Measurements from ENCODE around the gene PSENEN. TPM values are rescaled to one million over a fixed set of nuclear protein-coding genes. Genes with fewer than 3 reads are reported as not detected.

PSENEN gene
- total and polyA plus RNA-seq, 9 of the 15 experiments (the other 6 are each of a cell fraction or from before 2014, with no cell fraction given), result 34.5 to 299 (median 61.1) TPM

DNA sequence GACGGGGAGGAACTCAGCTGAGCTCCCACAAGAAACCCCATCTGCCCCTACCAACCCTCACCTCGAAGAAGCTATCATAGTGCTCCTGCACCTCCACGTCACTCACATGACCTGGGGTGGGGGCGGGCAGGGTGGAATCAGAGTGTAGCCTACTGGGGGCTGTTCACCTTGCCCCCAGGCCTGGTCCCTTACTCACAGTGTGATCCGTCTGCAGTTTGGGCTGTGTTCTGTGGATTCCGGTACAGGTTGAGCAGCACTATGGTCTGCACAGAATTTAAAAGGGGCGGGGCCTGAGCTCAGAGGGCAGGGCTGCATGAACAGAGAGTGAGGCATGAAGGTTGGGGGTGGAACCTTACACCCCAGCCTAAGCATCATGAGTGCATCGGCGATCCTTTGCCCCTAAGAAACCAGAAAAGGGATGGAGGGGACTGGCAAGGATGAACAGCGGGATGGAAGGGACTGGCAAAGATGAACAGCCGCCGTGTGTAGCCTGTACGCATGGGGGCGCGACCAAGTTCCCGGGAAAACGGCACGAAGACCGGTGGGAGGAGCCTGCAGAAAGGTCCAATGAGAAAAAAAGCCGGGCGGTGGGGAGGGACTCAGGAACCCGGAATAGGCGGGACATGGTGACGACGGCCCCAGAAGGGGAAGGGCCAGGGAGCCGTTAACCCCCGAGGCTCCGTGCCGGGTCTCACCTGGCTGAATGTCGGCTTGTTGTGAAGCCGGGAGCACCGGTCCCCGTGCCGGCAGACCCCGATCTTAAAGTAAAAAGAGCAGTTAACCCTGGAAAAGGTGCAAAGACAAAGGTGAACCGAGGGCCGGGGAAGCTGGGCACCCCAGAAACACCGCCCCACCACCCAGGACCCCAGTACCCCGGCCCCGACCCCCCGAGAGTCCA, 772 bp upstream of the PSENEN start (continued):
- TF ChIP-seq, protein P1, sequence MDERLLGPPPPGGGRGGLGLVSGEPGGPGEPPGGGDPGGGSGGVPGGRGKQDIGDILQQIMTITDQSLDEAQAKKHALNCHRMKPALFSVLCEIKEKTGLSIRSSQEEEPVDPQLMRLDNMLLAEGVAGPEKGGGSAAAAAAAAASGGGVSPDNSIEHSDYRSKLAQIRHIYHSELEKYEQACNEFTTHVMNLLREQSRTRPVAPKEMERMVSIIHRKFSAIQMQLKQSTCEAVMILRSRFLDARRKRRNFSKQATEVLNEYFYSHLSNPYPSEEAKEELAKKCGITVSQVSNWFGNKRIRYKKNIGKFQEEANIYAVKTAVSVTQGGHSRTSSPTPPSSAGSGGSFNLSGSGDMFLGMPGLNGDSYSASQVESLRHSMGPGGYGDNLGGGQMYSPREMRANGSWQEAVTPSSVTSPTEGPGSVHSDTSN (CRISPR knock-in tag; IDR thresholded peaks at IDR 0.05; ENCODE audit: low read depth), result no peak
- TF ChIP-seq, protein P1 (tag; conservative IDR thresholded peaks at IDR 0.05; ENCODE audit: low read depth), result no peak
- peak; percentile 71 for TF ChIP-seq SAP30 (IDR thresholded peaks at IDR 0.05; ENCODE audit: borderline replicate concordance, insufficient read depth, low read depth, low read length, poor library complexity, severe bottlenecking)
- TF ChIP-seq ZNF354B (CRISPR knock-in tag; IDR thresholded peaks at IDR 0.05), result no peak
- no peak for TF ChIP-seq WHSC1 (IDR thresholded peaks at IDR 0.05; ENCODE audit: low read length)
- 0 out of 2 replicates have a peak, but pooled peaks have one; percentile 9 for TF ChIP-seq TEAD4 (IDR thresholded peaks at IDR 0.05; ENCODE audit: low read length)
- TF ChIP-seq TEAD4 (CRISPR knock-in tag; IDR thresholded peaks at IDR 0.05; ENCODE audit: borderline replicate concordance), result no peak
- peak; percentile 66; the same call in 1 of the 2 replicates for TF ChIP-seq POLR2AphosphoS5 (IDR thresholded peaks at IDR 0.05; ENCODE audit: control insufficient read depth, insufficient read depth, low read depth, low read length)
- TF ChIP-seq, protein P2, sequence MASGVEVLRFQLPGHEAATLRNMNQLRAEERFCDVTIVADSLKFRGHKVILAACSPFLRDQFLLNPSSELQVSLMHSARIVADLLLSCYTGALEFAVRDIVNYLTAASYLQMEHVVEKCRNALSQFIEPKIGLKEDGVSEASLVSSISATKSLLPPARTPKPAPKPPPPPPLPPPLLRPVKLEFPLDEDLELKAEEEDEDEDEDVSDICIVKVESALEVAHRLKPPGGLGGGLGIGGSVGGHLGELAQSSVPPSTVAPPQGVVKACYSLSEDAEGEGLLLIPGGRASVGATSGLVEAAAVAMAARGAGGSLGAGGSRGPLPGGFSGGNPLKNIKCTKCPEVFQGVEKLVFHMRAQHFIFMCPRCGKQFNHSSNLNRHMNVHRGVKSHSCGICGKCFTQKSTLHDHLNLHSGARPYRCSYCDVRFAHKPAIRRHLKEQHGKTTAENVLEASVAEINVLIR (CRISPR knock-in tag; IDR thresholded peaks at IDR 0.05), result no peak
- peak; percentile 49; the same call in 1 of the 2 replicates for TF ChIP-seq ZNF263 (CRISPR knock-in tag; IDR thresholded peaks at IDR 0.05; ENCODE audit: borderline replicate concordance)
- peak; percentile 40; the same call in 1 of the 2 replicates for TF ChIP-seq NFRKB (IDR thresholded peaks at IDR 0.05; ENCODE audit: low read depth)
- TF ChIP-seq FOSL1 (tag; conservative IDR thresholded peaks at IDR 0.05), result no peak
- no peak for TF ChIP-seq HOXB6 (CRISPR knock-in tag; IDR thresholded peaks at IDR 0.05; ENCODE audit: borderline replicate concordance)
- TF ChIP-seq RBBP5 (IDR thresholded peaks at IDR 0.05; ENCODE audit: borderline replicate concordance, insufficient read depth, low read length, poor library complexity, severe bottlenecking), result peak; percentile 71
- 0 out of 2 replicates have a peak, but pooled peaks have one; percentile 17 for TF ChIP-seq NFIC (IDR thresholded peaks at IDR 0.05)
- TF ChIP-seq ZNF830 (CRISPR knock-in tag; IDR thresholded peaks at IDR 0.05), result no peak
- TF ChIP-seq, protein P3, sequence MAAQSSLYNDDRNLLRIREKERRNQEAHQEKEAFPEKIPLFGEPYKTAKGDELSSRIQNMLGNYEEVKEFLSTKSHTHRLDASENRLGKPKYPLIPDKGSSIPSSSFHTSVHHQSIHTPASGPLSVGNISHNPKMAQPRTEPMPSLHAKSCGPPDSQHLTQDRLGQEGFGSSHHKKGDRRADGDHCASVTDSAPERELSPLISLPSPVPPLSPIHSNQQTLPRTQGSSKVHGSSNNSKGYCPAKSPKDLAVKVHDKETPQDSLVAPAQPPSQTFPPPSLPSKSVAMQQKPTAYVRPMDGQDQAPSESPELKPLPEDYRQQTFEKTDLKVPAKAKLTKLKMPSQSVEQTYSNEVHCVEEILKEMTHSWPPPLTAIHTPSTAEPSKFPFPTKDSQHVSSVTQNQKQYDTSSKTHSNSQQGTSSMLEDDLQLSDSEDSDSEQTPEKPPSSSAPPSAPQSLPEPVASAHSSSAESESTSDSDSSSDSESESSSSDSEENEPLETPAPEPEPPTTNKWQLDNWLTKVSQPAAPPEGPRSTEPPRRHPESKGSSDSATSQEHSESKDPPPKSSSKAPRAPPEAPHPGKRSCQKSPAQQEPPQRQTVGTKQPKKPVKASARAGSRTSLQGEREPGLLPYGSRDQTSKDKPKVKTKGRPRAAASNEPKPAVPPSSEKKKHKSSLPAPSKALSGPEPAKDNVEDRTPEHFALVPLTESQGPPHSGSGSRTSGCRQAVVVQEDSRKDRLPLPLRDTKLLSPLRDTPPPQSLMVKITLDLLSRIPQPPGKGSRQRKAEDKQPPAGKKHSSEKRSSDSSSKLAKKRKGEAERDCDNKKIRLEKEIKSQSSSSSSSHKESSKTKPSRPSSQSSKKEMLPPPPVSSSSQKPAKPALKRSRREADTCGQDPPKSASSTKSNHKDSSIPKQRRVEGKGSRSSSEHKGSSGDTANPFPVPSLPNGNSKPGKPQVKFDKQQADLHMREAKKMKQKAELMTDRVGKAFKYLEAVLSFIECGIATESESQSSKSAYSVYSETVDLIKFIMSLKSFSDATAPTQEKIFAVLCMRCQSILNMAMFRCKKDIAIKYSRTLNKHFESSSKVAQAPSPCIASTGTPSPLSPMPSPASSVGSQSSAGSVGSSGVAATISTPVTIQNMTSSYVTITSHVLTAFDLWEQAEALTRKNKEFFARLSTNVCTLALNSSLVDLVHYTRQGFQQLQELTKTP (IDR thresholded peaks at IDR 0.05; ENCODE audit: low read depth in 1 of 2, partially characterized antibody in 2 of 2), result no peak
